GM12878 (cell line): ENCODE measurements around the gene TP53I11.

ENCODE experiments used
- CBFB ChIP-seq: IDR thresholded peaks from 2 replicates; pipeline ENCODE4 v1.6.1; 2016; ENCODE audit warnings: antibody characterized with exemption, low read depth
- CTCF ChIP-seq, 3 experiments: IDR thresholded peaks in 2 of 3; conservative IDR thresholded peaks in 1 of 3; 2 replicates each; pipeline ENCODE4 v1.5.1; 2011; ENCODE audit warnings: low read depth in 3 of 3, low read length in 3 of 3, mild to moderate bottlenecking in 3 of 3, control low read depth in 2 of 3, moderate library complexity in 2 of 3, inconsistent platforms in 1 of 3, mixed read lengths in 1 of 3; ENCODE audit not compliant: control insufficient read depth in 2 of 3, insufficient read depth in 1 of 3; ENCODE audit errors: extremely low read depth in 1 of 3
- EGR1 ChIP-seq, 2 experiments: IDR thresholded peaks; 1 replicate in 1 of 2; 2 replicates in 1 of 2; pipeline ENCODE4 v1.6.1; 2011 to 2012; ENCODE audit warnings: low read depth in 2 of 2, low read length in 2 of 2, borderline replicate concordance in 1 of 2, mild to moderate bottlenecking in 1 of 2, moderate library complexity in 1 of 2
- EP300 ChIP-seq, 2 experiments: fragments of 150-350 bp in 1 of 2; IDR thresholded peaks; 2 replicates each; pipeline ENCODE4 v1.6.1; 2011 to 2012; ENCODE audit warnings: low read depth in 2 of 2, low read length in 2 of 2, borderline replicate concordance in 1 of 2, improper control_type of control experiment in 1 of 2, inconsistent platforms in 1 of 2; ENCODE audit not compliant: control insufficient read depth in 1 of 2
- ESRRA ChIP-seq: IDR thresholded peaks from 2 replicates; pipeline ENCODE4 v1.6.1; 2012; ENCODE audit warnings: mild to moderate bottlenecking, low read length, improper control_type of control experiment
- FOXM1 ChIP-seq: IDR thresholded peaks from 2 replicates; pipeline ENCODE4 v1.6.1; 2012; ENCODE audit warnings: low read depth, mild to moderate bottlenecking, inconsistent platforms, low read length, moderate library complexity
- GATAD2B ChIP-seq: fragments of 450-650 bp; conservative IDR thresholded peaks from 2 replicates; pipeline ENCODE4 v1.6.1; 2017; ENCODE audit warnings: low read depth, mild to moderate bottlenecking, moderate library complexity
- MYC ChIP-seq: IDR thresholded peaks from 2 replicates; pipeline ENCODE4 v1.6.1; 2011; ENCODE audit warnings: mild to moderate bottlenecking, low read length, moderate library complexity, inconsistent platforms; ENCODE audit not compliant: insufficient read depth, insufficient replicate concordance, insufficient read length, severe bottlenecking
- NRF1 ChIP-seq: conservative IDR thresholded peaks from 2 replicates; pipeline ENCODE4 v1.6.1; 2011; ENCODE audit warnings: mild to moderate bottlenecking, low read depth, low read length, improper control_type of control experiment
- RCOR1 ChIP-seq: conservative IDR thresholded peaks from 2 replicates; pipeline ENCODE4 v1.6.1; 2012; ENCODE audit warnings: low read depth, low read length, improper control_type of control experiment
- SIX5 ChIP-seq: IDR thresholded peaks from 2 replicates; pipeline ENCODE4 v1.6.1; 2011; ENCODE audit warnings: mild to moderate bottlenecking, low read depth, low read length, moderate library complexity; ENCODE audit not compliant: severe bottlenecking
- SP1 ChIP-seq: IDR thresholded peaks from one replicate; pipeline ENCODE4 v1.6.1; 2011; ENCODE audit warnings: low read depth, low read length
- STAT3 ChIP-seq: IDR thresholded peaks from 2 replicates; pipeline ENCODE4 v1.6.1; 2011; ENCODE audit warnings: low read depth, low read length, improper control_type of control experiment

GRCh38 chr11:44950031-44950624 is 555 bp downstream of the TP53I11 start:
- no peak for TF ChIP-seq SP1
- TF ChIP-seq FOXM1 = no peak
- no peak for TF ChIP-seq SIX5
- no peak for TF ChIP-seq EGR1 (IDR thresholded peaks at IDR 0.05; ENCODE audit: borderline replicate concordance in 1 of 2, low read depth in 2 of 2, low read length in 2 of 2)
- no peak for TF ChIP-seq CBFB
- no peak for TF ChIP-seq STAT3
- no peak for TF ChIP-seq EP300 (IDR thresholded peaks at IDR 0.05; ENCODE audit: borderline replicate concordance in 1 of 2, control insufficient read depth in 1 of 2, low read depth in 2 of 2, low read length in 2 of 2)
- no peak for TF ChIP-seq MYC
- no peak for TF ChIP-seq NRF1
- no peak for TF ChIP-seq ESRRA
- TF ChIP-seq GATAD2B = no peak
- TF ChIP-seq CTCF (IDR thresholded peaks at IDR 0.05 in 2 of 3, conservative IDR thresholded peaks at IDR 0.05 in 1 of 3; ENCODE audit: control insufficient read depth in 2 of 3, extremely low read depth in 1 of 3, insufficient read depth in 1 of 3, low read depth in 3 of 3, low read length in 3 of 3) = no peak
- no peak for TF ChIP-seq RCOR1
